ENCODE data around the gene ST6GAL1.

- TF ChIP-seq, protein P1, sequence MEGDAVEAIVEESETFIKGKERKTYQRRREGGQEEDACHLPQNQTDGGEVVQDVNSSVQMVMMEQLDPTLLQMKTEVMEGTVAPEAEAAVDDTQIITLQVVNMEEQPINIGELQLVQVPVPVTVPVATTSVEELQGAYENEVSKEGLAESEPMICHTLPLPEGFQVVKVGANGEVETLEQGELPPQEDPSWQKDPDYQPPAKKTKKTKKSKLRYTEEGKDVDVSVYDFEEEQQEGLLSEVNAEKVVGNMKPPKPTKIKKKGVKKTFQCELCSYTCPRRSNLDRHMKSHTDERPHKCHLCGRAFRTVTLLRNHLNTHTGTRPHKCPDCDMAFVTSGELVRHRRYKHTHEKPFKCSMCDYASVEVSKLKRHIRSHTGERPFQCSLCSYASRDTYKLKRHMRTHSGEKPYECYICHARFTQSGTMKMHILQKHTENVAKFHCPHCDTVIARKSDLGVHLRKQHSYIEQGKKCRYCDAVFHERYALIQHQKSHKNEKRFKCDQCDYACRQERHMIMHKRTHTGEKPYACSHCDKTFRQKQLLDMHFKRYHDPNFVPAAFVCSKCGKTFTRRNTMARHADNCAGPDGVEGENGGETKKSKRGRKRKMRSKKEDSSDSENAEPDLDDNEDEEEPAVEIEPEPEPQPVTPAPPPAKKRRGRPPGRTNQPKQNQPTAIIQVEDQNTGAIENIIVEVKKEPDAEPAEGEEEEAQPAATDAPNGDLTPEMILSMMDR (conservative IDR thresholded peaks at IDR 0.05): no peak
- no peak for TF ChIP-seq ZFX (IDR thresholded peaks at IDR 0.05)
These were observed 144.5 kb downstream of the ST6GAL1 start for GRCh38 chr3:187074846-187075245.
